Activated CD4-positive, alpha-beta T cell treated with anti-CD3 and anti-CD28 coated beads, Interleukin-2, amount 50 U/mL, for 48 hours (primary cell): ENCODE measurements around the gene NNAT.
"Not testable (repeated sequence)": the region's sequence is repeated elsewhere in the genome, so short reads cannot be mapped to it uniquely, and the experiment has no call there.

Experiments
- DNase-seq, 2 experiments: peaks; one replicate each; pipeline ENCODE4 v3.0.0-alpha.2; 2020

The NNAT gene

GRCh38 chr20:37524859-37525708, 4.0 kb downstream of the NNAT start:
- peak; percentile 24 to 43 for DNase-seq

GRCh38 chr20:37525810-37526209, 4.8 kb downstream of the NNAT start:
- DNase-seq, result no peak

DNA sequence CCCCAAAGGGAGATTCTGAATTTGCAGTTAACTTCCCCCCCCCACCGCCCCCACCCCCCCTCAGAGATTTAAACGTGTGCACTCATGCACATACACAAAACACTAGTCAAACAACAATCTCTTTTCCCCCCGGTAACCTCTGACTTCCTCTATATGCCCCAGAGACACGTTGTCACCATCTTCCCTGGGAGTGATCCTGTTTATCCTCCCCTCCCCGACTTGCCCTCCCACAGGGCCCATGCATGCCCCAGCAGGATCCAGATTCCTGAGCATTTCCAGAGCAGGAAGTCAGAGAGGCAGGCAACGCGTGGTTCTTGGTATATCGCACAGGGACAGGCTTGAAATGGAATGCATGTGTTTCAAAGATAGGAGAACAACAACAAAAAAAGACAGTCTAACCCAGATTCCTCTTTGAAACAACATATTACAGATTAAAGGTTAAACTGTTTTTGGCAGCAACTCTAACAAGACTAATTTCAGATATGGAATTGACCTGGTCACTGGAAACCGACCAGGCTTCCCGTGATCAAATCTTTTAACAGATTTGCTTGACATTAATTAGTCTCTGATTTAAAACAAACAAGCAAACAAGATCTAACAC, 5.3 kb downstream of the NNAT start:
- DNase-seq, result no peak

- DNase-seq, result no peak
Measured at GRCh38 chr20:37526839-37527637, 6.0 kb downstream of the NNAT start.

GRCh38 chr20:37527638-37528445, 6.8 kb downstream of the NNAT start, which contains the start of gene BLCAP:
BLCAP (minus strand) TSS chr20:37527876; CDS start chr20:37519174, 8,702 bp downstream.
- peak; percentile 91 to 94 for DNase-seq

GRCh38 chr20:37528446-37529213, 7.6 kb downstream of the NNAT start:
- peak in 1 of 2 experiments; percentile 25 for DNase-seq

DNA sequence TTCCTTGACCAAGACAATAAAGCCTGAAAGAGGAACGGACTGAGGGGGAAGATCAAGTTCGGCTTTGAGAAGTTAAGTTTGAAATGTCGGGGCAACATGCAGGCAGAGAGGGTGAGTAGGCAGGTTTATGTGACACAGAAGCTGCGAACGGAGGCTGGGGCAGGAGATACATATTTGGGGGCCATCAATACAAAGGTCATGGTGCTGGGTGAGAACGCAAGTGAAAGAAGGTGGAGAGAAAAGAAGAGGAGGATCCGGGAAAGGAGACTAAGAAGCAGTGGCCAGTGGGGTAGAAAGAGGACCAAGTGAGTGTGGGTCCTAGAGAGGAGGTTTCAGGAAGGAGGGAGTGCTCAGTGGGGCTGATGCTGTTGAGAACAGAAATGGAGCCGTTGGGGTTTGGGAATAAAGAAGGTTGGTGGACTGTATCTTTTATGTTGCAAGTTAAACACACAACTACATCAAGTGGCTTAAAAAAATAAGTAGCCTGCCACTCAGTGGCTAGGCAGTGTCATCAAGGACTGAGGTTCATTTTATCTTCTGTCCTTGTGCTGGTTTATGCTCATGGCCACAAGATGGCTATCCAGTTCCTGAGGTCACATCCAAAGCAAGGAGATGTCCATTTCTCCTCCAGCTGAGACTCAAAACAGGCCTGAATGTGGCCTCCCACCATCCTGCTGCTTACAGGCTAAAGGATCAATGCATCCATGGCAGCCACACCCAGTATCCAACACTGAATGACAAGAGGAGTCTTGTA, 8.3 kb downstream of the NNAT start:
- DNase-seq, result no peak

DNA sequence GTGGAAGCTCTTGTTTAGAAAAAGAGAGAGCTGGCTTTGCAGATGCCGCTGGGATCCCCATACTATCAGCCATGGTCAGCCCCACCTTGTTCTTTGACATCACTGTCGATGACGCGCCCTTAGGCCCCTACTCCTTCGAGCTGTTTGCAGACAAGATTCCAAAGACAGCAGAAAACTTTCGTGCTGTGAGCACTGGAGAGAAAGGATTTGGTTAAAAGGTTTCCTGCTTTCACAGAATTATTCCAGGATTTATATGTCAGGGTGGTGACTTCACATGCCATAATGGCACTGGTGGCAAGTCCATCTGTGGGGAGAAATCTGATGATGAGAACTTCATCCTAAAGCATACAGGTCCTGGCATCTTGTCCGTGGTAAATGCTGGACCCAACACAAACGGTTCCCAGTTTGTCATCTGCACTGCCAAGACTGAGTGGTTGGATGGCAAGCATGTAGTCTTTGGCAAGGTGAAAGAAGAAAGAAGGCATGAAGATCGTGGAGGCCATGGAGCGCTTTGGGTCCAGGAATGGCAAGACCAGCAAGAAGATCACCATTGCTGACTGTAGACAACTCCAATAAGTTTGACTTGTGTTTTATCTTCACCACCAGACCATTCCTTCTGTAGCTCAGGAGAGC, 9.0 kb downstream of the NNAT start:
- DNase-seq, result no peak

DNA sequence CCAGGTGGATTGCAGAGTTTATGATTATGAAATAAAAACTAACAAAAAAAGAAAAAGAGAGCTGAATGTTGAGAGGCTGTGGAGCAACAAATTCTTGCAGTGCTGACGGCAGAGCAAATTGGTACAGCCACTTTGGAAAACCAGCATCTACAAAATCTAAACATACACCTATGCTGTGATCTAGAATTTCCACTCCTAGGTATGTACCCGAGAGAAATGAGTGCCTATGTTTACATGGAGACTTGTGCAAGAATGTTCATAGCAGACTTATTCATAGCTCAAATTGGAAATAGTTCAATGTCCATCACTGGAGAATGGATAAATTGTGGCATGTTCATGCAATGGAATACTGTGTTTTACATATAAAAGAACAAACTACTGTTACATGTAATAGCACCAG, 9.6 kb downstream of the NNAT start:
- DNase-seq, result no peak

DNA sequence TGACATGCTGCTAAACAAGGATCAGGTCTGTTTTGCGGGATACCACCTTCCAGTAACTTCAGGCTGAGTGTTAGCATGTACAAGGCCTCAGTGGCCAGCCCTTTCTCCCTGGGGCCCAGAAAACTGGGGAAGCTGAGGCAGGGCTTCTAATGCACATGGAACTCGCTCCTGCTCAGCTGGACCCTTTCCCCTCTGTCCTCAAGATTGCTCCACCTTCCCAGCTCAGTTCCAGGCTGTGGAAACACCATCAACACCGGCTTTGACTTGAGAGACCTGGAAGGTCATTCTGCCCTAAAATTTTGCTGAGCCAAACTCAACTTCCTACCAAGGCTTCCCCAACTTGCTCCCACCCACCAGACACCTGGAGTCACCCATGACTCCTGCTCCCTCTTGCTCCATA, 10.8 kb downstream of the NNAT start:
- DNase-seq, result no peak

DNA sequence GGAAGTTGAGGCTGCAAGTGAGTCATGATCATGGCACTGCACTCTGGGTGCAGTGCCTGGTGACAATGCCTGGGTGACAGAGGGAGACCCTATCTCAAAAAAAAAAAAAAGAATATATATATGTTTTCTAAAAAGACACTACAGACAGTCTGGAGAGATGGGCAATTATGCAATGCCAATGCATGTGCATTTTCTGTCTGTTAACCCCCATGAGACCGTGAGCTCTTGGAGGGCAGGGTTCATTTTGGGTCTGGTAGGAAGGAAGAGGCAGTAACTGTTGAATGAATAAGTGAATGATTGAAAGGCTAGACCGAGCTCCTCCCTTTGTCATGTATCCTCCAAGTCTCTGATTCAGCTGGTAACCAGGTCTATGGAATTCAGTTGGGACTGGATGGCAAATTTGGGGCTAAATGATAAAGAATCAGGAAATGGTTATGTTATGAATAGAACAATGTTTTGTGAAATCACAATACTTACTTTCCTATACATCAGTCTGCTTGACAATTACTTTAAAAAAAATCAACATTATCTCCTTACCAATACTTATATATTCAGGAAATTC, 12.2 kb downstream of the NNAT start:
- no peak for DNase-seq

- DNase-seq, result peak in 1 of 2 experiments; percentile 23
Measured at GRCh38 chr20:37534401-37535157, 13.5 kb downstream of the NNAT start.

DNA sequence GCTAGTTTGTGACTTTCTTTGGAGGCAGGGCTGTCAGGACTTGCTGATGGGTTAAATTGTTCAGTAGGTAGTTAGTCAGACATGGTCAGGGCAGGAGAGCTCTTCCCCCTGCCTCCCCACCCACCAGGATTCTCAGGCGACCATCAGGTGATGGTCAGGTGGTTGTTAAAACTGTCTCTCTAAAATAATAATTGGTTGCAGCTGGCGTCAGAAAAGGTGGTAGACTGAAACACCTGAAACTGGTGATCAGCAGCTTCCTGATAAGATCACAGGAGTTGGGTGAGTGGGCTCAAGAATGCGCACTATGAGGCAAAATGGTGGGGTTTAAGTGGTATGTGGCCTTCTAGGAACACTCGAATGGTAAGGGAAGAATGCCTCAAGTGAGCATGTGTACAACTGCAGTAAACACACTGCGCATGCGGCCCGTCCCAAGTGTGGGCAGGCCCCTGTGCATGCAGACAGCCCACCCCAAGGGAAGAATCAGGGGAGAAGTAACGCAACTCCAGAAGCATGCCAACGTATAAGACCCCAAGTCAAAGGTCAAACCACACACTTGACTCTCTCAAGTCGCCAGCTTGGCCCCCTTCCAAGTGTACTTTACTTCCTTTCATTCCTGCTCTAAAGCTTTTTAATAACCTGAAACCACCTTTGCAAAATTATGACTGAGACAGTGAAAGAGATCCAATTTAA, 14.5 kb downstream of the NNAT start:
- no peak for DNase-seq

DNA sequence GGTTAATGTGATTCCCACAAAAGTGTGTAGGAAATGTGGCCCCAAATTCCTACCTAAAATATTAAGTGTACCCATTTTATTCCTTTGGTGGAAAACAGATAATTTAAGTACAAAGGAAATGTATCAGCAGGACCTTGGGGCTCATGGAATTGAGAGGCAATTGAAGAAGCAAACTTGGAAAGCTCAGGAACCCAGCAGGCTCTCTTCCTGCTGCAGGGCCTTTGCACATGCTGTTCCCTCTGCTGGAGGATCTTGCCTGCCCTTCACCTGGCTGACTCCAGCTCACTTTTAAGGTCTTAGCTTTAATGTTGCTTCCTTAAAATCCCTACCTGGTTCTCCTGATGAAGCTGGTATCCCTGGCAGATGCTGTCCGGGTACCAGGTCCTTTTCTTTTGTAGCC, 16.5 kb downstream of the NNAT start:
- no peak for DNase-seq

GRCh38 chr20:37538003-37538402, 17.0 kb downstream of the NNAT start:
- no peak for DNase-seq

DNA sequence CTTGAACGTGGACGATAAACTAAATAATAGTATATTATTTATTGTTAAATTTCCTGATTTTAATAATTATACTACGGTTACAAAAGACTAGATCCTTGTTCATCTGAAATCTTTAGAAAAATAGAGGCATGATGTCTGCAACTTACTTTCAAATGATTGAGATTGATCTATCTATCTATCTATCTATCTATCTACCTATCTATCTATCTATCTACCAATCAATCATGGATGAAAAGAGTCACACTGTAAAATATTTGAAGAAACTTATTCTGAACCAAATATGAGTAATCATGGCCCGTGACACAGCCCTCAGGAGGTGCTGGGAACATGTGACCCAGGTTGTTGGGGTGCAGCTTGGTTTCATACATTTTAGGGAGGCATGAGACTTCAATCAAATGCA, 18.4 kb downstream of the NNAT start:
- no peak for DNase-seq

DNA sequence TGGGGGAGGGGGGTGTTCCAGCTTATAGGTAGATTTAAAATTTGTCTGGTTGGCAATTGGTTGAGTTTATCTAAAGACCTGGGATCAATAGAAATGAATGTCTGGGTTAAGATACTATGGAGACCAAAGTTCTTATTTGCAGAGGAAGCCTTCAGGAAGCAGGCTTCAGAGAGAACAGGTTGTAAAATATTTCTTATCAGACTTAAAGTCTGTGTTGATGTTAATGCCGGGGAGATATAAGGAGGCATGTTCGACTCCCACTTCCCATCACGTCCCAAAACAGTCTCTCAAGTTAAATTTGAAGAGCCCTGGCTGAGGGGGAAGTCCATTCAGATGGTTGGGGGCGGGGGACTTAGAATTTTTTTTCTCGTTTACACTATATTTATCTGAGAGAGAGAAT, 19.0 kb downstream of the NNAT start:
- DNase-seq, result no peak

- not testable (repeated sequence) for DNase-seq
Measured at GRCh38 chr20:37540838-37541237, 19.8 kb downstream of the NNAT start.

DNA sequence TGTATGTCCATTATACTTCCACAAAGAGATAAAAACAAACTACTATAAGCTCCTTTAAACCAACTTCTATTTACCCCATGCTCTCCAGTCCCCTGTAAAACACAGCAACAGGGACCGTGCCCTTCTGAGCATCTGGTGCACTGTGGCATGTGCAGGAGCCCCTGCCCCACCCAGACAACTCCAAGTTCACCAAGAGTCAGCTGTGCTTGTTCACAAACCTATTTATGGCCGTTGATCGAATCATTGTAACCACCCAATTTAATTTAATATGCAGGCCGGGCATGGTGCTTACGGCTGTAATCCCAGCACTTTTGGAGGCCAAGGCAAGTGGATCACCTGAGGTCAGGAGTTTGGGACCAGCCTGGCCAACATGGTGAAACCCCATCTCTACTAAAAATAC, 20.3 kb downstream of the NNAT start:
- DNase-seq, result no peak
